Ovary (tissue), 3 donors: ENCODE results near the gene BUD23.

Experiments
- CTCF ChIP-seq, 3 donors: fragments of 450-650 bp in 2 of 3; fragments of 200-600 bp in 1 of 3; IDR thresholded peaks; one replicate each; pipeline versions ENCODE4 v1.5.1 to v1.8.0; 2016 to 2022; ENCODE audit warnings: antibody characterized with exemption in 3 of 3, mild to moderate bottlenecking in 1 of 3
- POLR2A ChIP-seq: fragments of 450-650 bp; IDR thresholded peaks from one replicate; pipeline ENCODE4 v1.6.1; 2017; ENCODE audit warnings: antibody characterized with exemption, mild to moderate bottlenecking, moderate library complexity
- donor health status: DM: no; HTN: no; CAD: no.

DNA sequence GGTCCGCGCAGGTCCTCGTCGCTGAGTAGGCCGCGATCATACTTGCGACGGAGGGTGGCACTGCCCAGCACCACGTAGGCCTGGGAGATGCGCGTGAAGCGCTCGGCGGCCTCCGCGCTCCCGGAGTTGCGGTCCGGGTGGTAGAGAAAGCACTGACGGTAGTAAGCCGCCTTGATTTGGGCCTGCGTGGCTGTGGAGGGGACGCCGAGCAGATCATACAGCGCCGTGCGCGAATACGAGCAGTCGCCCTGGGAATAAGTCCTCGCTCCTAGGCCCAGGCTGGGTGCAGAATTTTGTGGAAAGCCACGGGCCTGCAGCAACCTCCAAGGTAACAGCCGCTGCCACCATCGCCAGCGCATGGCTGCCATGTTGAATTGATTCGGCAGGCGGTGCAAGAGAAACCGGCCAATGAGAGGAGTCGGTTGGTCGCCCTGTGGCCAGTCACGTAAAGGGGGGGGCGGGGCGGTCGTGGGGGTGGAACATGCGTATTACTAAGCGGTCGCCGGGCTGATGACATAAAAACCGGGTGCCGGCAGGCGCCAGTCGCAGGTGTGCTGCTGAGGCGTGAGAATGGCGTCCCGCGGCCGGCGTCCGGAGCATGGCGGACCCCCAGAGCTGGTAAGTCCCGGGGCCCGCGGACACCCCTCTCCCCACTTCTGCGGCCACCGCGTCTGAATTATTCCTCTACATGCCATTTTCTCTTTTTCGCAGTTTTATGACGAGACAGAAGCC, at the start of gene BUD23, which contains the start of gene DNAJC30:
- TF ChIP-seq CTCF (IDR thresholded peaks at IDR 0.05) = peak in 2 of 3 donors; percentile 20 to 25
- peak; percentile 56 for TF ChIP-seq POLR2A
